ENCODE data around the gene YWHAH.
"Not testable (repeated sequence)": the region's sequence is repeated elsewhere in the genome, so short reads cannot be mapped to it uniquely, and the experiment has no call there.

The YWHAH gene

GRCh38 chr22:31977939-31978338 is 33.6 kb downstream of the YWHAH start:
- no peak for TF ChIP-seq EZH2phosphoT487 (IDR thresholded peaks at IDR 0.05; ENCODE audit: low read depth)
- TF ChIP-seq, protein P1, sequence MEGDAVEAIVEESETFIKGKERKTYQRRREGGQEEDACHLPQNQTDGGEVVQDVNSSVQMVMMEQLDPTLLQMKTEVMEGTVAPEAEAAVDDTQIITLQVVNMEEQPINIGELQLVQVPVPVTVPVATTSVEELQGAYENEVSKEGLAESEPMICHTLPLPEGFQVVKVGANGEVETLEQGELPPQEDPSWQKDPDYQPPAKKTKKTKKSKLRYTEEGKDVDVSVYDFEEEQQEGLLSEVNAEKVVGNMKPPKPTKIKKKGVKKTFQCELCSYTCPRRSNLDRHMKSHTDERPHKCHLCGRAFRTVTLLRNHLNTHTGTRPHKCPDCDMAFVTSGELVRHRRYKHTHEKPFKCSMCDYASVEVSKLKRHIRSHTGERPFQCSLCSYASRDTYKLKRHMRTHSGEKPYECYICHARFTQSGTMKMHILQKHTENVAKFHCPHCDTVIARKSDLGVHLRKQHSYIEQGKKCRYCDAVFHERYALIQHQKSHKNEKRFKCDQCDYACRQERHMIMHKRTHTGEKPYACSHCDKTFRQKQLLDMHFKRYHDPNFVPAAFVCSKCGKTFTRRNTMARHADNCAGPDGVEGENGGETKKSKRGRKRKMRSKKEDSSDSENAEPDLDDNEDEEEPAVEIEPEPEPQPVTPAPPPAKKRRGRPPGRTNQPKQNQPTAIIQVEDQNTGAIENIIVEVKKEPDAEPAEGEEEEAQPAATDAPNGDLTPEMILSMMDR (IDR thresholded peaks at IDR 0.05; ENCODE audit: low read depth, low read length): no peak
- Histone ChIP-seq H3K4me2 (ENCODE audit: low read length) (no peak overlapping the region), H3K4me1 (ENCODE audit: low read length) (no peaks in the 10 kb centered on the region), H4K20me1 (ENCODE audit: insufficient read depth, low read length) (no peaks in the 10 kb centered on the region), H3K9ac (ENCODE audit: low read length) (no peak overlapping the region), H3K79me2 (ENCODE audit: low read length) (no peaks in the 10 kb centered on the region), H3K36me3 (replicated peaks; ENCODE audit: low read depth, low read length) (no peaks in the 10 kb centered on the region), H3K4me3 (ENCODE audit: low read length) (no peak overlapping the region), H3K27me3 (ENCODE audit: low read depth, low read length) (no peaks in the 10 kb centered on the region), H3K27ac (ENCODE audit: low read length) (no peak overlapping the region), H3K9me3 (ENCODE audit: insufficient read depth, low read length) (no peaks in the 10 kb centered on the region), H2AFZ (ENCODE audit: low read depth, low read length) (no peak overlapping the region)

DNA sequence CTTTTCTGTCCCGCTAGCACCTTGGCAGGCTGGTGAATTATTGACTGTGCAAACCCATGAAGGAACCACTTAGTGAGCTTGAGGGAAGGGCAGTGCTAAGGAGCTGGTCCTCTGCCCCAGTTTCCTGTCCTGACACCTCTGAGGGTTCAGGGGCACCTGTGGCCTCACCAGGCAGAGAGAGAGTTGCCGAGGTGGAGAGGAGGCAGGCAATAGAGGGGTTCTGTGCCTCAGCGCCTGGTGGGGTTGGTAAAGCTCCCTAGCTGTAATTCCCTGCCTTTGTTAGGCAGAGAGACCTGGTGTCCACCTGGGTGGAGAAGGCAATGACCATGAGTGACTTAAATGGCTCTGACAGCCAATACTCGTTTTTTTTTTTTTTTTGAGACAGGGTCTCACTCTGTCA is 36.3 kb downstream of the YWHAH start:
- Histone ChIP-seq H3K79me2 (ENCODE audit: low read length) (no peaks in the 10 kb centered on the region), H3K36me3 (replicated peaks; ENCODE audit: low read depth, low read length) (no peaks in the 10 kb centered on the region), H3K9ac (ENCODE audit: low read length) (no peak overlapping the region), H3K4me2 (ENCODE audit: low read length) (no peak overlapping the region), H3K4me1 (ENCODE audit: low read length) (no peaks in the 10 kb centered on the region), H3K4me3 (ENCODE audit: low read length) (no peak overlapping the region), H3K27me3 (ENCODE audit: low read depth, low read length) (no peaks in the 10 kb centered on the region), H3K9me3 (ENCODE audit: insufficient read depth, low read length) (no peaks in the 10 kb centered on the region), H2AFZ (ENCODE audit: low read depth, low read length) (no peak overlapping the region), H4K20me1 (ENCODE audit: insufficient read depth, low read length) (no peaks in the 10 kb centered on the region), H3K27ac (ENCODE audit: low read length) (no peak overlapping the region)
- TF ChIP-seq, protein P1 (IDR thresholded peaks at IDR 0.05; ENCODE audit: low read depth, low read length): no peak
- TF ChIP-seq EZH2phosphoT487 (IDR thresholded peaks at IDR 0.05; ENCODE audit: low read depth): no peak

- not testable (repeated sequence) for H4K20me1 ChIP-seq (ENCODE audit: insufficient read depth, low read length); H3K27me3 ChIP-seq (ENCODE audit: low read depth, low read length); H3K9me3 ChIP-seq (ENCODE audit: insufficient read depth, low read length); H2AFZ ChIP-seq (ENCODE audit: low read depth, low read length); H3K9ac ChIP-seq (ENCODE audit: low read length); H3K27ac ChIP-seq (ENCODE audit: low read length); H3K4me1 ChIP-seq (ENCODE audit: low read length); H3K4me2 ChIP-seq (ENCODE audit: low read length); H3K4me3 ChIP-seq (ENCODE audit: low read length); H3K79me2 ChIP-seq (ENCODE audit: low read length); H3K36me3 ChIP-seq (replicated peaks; ENCODE audit: low read depth, low read length)
Observed at GRCh38 chr22:31981976-31982375, 37.6 kb downstream of the YWHAH start.

GRCh38 chr22:31983911-31984656 is 39.7 kb downstream of the YWHAH start:
- Histone ChIP-seq H3K4me3 (ENCODE audit: low read length) (no peak overlapping the region), H3K9me3 (ENCODE audit: insufficient read depth, low read length) (no peaks in the 10 kb centered on the region), H3K27me3 (ENCODE audit: low read depth, low read length) (no peaks in the 10 kb centered on the region), H3K4me1 (ENCODE audit: low read length) (no peaks in the 10 kb centered on the region), H3K4me2 (ENCODE audit: low read length) (no peak overlapping the region), H3K9ac (ENCODE audit: low read length) (no peak overlapping the region), H3K79me2 (ENCODE audit: low read length) (no peaks in the 10 kb centered on the region), H2AFZ (ENCODE audit: low read depth, low read length) (no peak overlapping the region), H3K36me3 (replicated peaks; ENCODE audit: low read depth, low read length) (no peaks in the 10 kb centered on the region), H4K20me1 (ENCODE audit: insufficient read depth, low read length) (no peaks in the 10 kb centered on the region), H3K27ac (ENCODE audit: low read length) (no peak overlapping the region)
- TF ChIP-seq EZH2phosphoT487 (IDR thresholded peaks at IDR 0.05; ENCODE audit: low read depth): no peak
- TF ChIP-seq, protein P1 (IDR thresholded peaks at IDR 0.05; ENCODE audit: low read depth, low read length): no peak
